Embryonic facial prominence (tissue), 1 donor: ENCODE data around the gene RBM6.
"Not testable (repeated sequence)": the region's sequence is repeated elsewhere in the genome, so short reads cannot be mapped to it uniquely, and the experiment has no call there.

Source experiments
- DNase-seq: peaks from one replicate; pipeline ENCODE4 v3.0.0-alpha.2; 2016; ENCODE audit errors: extremely low spot score

Gene RBM6

DNA sequence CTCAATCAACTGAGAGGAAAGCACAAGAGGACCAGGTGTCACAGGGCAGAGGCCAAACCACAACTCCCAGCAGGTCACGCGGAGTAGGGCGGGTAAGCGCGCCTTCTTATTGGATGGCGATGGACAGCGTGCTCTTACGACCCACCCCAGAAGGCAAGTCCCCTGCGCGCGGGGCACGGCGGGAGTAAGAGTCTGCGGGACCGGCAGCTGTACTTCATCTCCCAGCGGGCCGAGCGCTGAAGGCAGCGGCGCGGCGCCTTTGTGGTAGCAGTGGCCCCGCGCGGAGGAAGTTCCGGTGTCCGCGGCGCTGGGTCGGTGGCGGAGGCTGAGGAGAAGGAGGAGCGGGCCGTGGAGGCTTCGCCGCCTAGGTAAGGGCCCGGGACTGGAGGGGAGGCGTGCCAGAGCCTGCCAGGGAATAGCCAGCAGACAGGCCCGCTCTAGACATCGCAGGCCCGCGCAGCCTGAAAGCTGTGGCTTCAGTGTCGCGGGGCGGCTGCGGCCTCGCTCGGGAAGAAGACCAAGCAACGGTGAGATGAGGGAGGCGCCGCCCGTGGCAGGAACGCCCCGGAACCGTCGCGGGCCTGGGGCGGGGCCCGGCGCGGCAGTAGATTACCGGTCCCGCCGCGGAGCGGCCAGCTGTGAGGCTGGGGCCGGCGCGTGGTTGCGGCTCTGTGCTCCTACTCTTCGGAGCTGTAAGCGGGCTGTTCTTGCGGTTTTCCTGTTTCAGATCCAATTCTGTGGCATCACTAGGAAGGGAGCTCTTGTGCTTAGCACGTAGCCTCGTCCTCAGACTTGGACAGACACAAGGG is at the start of gene RBM6:
Gene RBM6 (plus strand): TSS at position 293 of the 809 bp plus-strand sequence. CDS start 22,492 bp downstream, outside the sequence.
- DNase-seq: peak; percentile 93

DNA sequence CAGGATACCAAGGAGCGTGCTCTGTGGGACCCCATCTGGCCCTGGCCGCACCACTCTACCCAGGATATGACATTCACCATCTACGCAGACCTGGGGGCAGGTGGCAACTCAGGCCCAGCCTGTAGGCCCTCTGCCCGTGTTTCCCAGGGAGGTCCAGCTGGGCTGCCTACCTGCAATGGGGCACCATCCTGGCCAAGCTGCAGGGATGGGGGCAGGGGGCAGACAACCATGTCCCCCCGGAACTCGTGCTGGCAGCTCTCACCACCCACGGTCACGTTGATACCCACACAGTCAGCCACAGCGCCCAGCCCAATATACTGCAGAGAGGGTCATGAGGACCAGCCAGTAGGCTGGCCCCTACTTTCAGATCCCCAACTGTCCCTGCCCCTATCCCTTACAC is 44.2 kb upstream of the RBM6 start:
- DNase-seq: no peak

- DNase-seq: no peak
Observed at GRCh38 chr3:49896345-49896744, 43.6 kb upstream of the RBM6 start.

GRCh38 chr3:49898991-49899390 is 41.0 kb upstream of the RBM6 start:
- DNase-seq: no peak

- no peak for DNase-seq
Observed at GRCh38 chr3:49899815-49900214, 40.1 kb upstream of the RBM6 start.

DNA sequence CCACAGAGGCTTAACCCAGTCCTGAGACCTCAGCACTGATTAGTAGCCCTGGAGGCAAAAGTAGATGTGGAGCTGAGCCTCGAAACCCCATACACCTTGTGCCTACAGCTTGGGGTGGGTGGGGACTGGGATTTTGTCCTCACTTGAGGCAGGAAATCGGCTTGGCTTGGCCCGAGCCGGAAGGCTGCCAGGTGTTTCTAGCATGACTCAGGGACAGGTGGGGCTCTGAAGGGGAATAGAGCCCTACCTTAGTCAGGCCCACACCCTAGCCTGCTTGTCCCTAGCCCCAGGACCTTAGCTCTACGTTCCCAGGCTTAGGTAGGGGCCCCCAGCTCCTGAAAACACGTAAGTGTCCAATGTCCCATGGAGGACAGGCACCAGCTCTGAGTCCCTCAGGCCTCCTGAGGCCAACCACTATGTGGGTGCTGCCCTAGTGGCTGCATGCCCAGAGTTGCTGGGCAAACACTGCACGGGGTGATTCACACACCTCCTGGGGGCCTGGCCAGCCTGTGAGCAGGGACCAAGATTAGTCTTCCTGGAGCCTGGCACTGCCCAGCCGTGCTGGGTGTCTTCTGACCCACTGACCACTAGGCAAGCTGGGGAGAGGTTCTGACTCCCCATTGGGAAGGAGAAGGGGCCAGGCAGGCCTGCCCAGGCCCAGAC is 39.3 kb upstream of the RBM6 start:
- DNase-seq: no peak

- no peak for DNase-seq
Observed at GRCh38 chr3:49901366-49902339, 38.3 kb upstream of the RBM6 start.

DNA sequence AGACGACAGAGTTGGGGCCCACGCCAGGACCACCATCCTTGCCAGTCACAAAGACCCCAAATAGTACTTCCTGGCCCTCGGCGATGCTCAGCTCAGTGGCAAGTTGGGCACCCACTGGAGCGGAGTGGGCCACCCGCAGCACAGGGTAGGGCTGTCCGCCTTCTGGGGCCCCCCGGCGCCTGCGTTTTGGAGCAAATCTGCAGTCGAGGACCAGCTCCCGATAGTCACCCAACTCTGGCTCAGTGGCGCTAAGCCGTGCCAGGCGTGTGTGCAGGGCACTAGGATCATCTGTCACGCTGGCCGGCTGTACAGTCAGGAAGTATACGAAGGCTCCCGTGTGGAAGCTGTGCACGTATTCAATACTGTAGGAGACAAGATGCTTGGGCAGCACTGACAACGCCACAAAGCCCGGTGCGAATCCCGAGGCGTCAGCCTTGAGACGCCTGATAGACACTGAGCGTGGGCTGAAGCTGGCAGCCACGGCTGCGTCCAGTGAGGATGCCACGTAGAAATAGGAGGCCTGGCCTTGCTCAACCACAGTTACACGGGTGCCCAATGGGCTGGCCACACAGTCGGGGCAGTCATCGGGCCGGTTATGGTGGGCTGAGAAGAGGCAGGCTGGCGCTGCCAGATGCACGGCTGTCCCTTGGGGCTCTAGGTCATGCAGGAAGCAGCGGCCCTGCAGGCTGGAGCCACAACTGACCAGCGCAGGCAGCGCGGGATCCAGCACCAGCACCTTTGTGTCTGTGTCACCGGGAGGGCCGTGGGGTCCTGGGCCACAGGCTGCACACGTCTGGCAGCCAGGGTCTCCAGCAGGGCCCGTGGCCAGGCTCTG is 37.2 kb upstream of the RBM6 start:
- no peak for DNase-seq

DNA sequence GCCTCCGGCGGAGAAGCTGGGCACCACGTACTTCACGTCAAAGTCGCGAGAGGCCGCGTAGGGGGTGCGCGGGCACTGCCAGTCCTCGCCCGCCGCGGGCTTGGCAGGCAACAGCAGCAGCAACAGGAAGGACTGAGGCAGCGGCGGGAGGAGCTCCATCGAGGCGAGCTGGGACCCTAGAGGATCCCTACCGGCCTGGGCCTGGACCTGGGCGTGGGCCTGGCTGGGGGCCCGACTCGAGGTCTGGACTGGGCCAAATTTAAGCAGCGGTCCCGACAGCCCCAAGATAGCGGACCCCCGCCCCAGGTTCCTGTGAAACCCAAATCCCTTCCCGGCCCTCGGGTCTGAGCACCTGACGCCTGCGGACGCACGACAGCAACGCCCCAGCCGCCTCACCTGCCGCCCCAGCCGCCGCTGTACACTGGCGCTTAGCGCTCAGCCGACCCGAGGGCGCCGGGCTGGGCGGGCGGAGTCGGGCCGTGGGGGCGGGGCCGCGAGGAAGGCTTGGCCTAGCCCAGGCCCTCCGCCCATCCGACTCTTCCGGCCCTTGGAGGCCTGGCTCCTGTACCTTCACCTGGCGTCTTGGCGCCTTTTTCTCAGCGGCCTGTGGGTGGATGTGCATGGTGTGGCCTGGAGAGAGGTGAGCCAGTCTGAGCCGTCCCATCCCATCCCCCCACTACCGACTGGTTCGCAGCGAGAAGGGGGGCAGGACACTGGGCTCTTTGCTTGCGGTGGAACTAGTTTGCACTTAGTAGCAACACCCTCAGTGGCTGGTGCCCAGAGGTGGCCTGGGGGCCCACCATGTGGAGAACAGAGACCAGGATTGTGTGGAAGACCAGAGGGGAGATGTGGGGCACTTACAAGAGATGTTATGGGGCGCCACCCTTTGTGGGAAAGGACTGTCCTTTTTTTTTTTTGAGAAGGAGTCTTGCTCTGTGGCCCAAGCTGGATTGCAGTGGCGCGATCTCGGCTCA is 36.2 kb upstream of the RBM6 start, which contains the start of gene MST1R:
Gene MST1R (minus strand): TSS at position 423 of the 974 bp plus-strand sequence. CDS start 264 bp downstream, at position 159.
- no peak for DNase-seq

- not testable (repeated sequence) for DNase-seq
Observed at GRCh38 chr3:49904448-49904847, 35.5 kb upstream of the RBM6 start.

GRCh38 chr3:49906073-49906743 is 33.7 kb upstream of the RBM6 start:
- no peak for DNase-seq

DNA sequence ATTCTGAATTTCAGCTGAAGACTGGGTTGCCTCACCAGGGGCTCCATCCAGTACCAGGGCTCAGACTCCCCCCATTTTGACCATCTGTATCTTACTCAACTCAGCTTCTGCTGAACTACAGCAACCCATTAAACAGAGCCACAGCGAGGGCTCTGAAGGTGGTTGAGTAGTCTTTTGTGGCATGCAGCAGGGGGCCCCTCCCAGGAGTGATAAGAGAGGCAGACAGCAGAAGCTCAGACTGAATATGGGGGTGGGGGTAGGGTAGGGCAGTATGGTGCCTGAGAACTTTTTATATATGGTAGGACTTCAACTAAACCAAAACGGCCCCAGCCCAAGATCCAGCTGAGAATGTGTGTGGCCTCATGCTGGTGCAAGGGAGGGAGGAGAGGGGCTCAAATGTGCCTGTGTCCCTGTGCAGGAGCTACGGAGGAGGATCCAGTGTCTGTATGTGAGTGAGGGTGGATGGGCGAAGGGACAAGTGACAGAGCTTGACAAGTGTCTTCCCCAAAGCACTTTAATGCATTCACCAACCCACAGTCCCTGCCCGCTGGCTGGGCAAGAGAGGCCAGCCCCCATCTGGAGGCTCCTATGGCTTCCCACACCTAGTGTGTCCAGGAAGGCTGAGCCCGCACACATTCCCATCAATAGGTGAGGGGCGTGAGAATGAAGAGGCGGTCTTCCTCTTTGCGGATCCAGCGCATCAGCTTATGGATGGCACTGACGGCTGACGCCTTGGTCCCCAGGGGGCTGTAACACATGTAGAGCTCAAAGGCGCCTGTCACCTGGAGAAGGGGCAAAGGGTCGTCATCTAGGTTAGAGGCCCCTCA is 31.4 kb upstream of the RBM6 start:
- no peak for DNase-seq

- DNase-seq: no peak
Observed at GRCh38 chr3:49910409-49911123, 29.4 kb upstream of the RBM6 start.

DNA sequence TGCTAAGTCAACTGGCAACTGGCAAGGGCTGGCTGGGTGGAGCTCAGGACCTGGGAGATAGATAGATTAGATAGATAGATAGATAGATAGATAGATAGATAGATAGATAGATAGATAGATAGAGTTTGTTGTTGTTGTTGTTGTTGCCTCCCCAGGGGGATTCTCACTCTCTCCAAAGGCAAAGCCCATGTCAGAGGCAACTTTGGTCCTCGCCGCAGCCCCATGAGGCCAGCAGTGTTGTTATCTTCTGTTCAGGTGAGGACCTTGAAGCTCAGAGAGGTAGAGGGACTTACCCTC is 28.9 kb upstream of the RBM6 start:
- no peak for DNase-seq

DNA sequence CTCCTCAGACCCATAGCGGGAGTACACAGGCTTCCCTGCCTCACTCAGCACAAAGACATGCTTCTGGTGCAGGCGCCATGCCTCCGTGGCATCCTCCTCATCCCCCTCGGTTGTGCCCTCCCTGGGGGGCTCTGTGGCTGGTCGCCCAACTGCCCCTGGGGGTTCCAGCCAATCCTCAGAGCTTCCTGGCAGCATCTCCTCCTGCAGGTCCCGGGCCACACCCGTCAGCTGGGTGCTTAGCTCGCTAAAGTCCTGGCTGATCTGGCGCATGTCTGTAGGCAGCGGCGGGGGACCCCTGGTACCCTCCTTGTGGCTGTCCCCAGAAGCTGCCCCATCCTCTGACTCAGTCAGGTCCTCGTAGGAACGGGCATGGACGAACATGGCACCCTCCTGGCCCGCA is 28.3 kb upstream of the RBM6 start:
- no peak for DNase-seq

DNA sequence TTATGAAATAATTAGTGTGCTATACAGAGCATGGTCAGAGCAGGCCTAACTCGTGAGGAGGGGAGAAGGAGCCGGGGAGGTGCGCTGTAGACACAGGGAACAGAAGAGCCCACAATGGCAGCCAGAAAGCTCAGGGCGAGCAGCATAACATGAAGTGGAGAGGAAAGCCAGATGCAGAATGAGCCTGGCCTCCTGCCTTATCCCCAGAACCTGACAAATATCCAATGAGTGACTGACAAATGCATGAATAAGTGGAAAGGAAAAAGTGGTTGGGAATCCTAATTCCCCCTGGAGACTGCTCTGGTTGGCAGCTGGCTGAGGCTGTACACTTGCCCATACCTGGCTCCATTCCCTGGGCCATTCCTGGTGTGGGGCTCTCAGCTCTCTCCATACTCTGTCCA is 27.1 kb upstream of the RBM6 start:
- no peak for DNase-seq

GRCh38 chr3:49914906-49915305 is 25.0 kb upstream of the RBM6 start:
- no peak for DNase-seq

- DNase-seq: no peak
Observed at GRCh38 chr3:49916686-49917085, 23.3 kb upstream of the RBM6 start.
